Stimulated activated CD8-positive, alpha-beta memory T cell treated with anti-CD3 and anti-CD28 coated beads, Interleukin-12 subunit alpha, Interleukin-12 subunit beta, amount 100 ng/mL, for 1 hour (primary cell): ENCODE data around the gene GPS1.

Experiments used
- DNase-seq: peaks from one replicate; pipeline ENCODE4 v3.0.0-alpha.2; 2020; ENCODE audit warnings: low read depth

The GPS1 gene

DNA sequence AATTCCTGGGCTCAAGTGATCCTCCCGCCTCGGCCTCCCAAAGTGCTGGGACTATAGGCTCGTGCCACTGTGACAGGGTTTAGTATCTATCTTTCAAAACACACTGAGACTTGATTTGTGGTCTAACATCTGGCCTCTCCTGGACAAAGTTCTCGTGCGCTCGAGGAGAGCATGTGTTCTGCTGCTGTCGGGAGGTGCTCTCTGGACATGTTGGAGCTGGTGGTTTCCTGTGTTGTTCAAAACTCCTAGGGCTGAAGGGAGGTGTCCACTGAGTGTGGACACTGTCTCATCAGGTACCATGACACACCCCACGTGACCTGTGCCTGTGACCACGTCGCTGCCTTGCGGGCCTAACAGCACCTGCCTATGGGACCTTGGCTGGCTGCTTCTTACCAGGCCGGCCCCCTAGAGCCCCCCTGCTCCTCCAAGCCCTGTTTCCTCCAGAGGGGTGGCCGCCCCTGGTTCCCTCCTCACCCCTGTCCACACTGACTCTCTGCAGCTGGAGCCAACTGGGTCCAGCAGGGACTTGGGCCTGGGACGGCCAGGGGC, 5.7 kb upstream of the GPS1 start:
- no peak for DNase-seq

DNA sequence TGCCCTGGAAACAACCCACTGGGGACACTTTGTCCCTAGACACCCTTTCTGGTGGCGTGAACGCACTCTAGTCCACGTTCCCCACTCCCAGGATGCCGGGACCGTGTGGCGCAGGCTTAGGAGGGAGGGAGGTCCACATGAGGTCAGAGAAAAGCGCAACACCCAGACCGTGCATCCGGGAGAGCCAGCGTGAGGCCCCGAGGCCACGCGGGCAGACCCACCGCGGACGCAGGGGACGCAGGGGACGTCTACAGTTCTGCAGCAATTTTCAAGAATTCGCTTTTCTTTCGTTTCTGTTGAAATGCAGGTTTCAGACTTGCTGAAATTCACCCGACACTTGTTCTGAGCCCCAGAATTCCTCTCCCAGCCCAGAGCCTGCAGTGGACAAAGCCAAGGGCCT, 4.8 kb upstream of the GPS1 start:
- no peak for DNase-seq

GRCh38 chr17:82047379-82047778, 4.3 kb upstream of the GPS1 start:
- DNase-seq: no peak

- no peak for DNase-seq
Observed at GRCh38 chr17:82047914-82048570, 3.7 kb upstream of the GPS1 start.

- DNase-seq: no peak
Observed at GRCh38 chr17:82048571-82048971, 3.1 kb upstream of the GPS1 start.

DNA sequence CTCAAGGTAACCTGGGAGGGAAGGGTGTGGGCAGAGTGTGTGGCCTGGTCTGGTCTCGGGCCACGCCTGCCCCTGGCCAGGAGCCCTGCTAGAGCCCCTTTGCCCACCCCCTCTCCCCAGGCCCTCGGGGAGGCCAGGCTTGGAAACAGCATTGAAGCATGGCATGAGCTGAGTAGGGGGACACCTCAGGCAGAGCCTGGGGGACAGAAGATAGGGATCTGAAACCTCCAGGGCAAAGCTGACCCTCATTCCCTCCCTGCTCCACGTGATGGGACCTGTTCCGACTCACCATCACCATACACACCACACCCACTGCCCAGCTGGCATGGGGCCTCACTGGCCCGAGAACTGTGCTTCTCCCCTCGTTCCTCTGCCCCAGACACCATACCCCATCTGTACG, 2.6 kb upstream of the GPS1 start:
- no peak for DNase-seq

DNA sequence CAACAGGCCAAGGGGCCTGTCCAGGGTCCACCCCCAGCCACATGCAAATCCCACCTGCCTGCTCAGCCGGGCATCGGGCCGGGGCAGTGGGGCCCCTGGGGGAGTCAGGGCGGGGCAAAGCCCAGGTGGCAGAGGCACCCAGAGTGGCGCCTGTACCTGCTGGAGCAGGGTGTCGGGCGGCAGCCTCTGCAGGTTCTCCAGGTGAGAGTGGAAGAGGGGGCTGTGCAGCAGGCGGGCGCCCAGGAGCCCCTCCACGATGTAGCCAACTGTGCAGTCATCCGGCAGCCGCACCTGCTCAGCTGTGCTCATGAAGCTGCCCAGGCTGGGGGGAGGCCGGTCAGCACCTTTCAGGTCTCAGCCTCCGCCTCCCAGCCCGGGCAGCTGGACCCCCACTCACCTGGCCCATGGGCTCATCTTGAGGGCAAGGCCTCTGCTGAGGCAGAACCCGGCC, 2.2 kb upstream of the GPS1 start:
- DNase-seq: no peak

DNA sequence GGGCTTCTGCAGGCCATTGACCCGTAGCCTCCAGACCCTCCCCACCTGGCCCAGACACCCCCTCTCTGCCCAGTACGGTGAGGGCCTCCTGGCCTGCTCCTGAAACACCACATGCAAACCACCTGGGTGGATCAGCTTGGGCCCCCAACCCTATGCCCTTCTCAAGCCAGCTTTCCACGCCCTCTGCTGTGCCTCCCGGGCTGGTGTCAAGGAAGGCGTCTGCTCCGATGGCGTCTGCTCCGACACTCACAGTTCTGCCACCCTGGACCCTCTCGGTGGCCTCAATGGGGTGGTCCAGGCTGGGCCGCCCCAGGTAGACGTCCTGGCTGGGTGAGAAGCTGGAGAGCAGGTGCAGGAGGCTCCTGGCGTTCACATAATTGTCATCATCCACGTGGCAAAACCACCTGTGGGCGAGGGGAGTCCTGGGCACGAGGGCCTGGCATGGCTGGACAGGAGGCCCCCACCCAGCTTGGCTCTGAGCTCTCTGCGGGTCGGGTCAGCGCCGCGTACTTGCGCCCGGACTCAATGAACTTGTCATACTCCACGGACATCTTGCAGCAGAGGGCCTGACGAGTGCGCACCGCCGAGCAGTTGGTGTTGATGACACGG, 1.4 kb upstream of the GPS1 start:
- no peak for DNase-seq

DNA sequence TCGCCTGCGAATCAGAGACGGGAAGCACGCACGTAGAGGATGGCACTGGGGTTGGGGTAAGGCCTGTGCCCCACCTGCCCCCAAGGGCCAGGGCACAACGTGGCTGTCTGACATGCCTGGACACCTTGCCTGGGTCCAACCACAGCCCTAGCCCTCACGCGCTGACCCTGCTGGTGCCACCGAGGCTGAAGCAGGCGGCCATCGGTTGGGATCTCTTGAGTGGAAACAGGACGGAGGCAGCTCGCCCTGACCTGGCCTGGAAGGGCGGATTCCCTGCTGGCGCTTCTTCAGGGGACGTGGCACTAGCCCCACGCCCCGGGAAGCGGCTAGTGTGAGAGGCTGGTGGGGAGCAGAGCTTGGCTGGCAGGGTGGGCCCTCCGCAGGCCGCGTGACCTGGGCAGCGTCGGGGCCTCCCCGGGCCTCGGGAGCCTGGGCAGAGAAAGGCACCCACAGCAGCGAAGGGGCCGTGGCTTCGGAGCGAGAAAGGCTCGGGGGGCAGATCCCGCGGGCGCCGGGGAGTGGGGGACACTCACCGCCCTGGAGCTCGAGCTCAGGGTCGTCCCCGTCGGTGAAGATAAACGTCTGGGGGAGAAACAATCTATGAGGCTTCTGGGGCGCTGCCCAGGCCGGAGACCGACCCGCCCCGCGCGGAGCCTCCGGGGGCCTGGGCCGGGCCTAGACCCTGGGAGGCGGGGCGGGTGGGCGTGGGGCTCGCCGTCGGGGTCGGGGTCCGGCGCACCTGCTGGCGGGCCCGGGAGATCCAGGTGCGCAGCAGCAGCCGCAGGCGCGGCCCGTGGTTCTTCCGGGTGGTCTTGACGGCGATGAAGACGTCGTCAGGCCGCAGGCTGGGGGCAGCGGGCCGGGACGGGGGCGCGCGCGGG, 697 bp upstream of the GPS1 start:
- DNase-seq: no peak

DNA sequence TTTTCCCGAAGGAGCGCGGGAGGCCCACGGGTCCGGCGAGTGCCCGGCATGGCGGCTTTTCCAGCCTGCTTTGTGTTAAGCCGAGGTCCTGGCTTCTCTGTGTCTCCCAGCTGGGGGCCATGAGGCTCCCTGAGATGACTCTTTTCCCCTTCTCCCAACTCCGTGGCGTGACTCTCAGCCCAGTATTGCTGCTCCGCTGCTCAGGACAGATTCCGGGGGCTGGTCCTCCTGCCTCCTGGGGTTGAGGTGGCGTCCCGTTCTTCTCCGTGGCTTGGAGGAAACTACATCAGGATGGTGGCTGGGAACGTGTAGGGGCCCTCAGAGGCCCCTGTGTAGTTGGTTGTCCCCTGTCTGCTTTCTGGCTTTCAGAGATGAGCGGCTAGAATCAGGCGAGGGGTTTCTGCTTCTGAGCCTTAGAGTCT, 951 bp downstream of the GPS1 start:
- no peak for DNase-seq

GRCh38 chr17:82053130-82053529, 1.4 kb downstream of the GPS1 start:
- no peak for DNase-seq

- no peak for DNase-seq
Observed at GRCh38 chr17:82053556-82054263, 2.0 kb downstream of the GPS1 start.

- no peak for DNase-seq
Observed at GRCh38 chr17:82054351-82055022, 2.8 kb downstream of the GPS1 start.

GRCh38 chr17:82055023-82055964, 3.6 kb downstream of the GPS1 start:
- no peak for DNase-seq

GRCh38 chr17:82055965-82056728, 4.4 kb downstream of the GPS1 start:
- no peak for DNase-seq

DNA sequence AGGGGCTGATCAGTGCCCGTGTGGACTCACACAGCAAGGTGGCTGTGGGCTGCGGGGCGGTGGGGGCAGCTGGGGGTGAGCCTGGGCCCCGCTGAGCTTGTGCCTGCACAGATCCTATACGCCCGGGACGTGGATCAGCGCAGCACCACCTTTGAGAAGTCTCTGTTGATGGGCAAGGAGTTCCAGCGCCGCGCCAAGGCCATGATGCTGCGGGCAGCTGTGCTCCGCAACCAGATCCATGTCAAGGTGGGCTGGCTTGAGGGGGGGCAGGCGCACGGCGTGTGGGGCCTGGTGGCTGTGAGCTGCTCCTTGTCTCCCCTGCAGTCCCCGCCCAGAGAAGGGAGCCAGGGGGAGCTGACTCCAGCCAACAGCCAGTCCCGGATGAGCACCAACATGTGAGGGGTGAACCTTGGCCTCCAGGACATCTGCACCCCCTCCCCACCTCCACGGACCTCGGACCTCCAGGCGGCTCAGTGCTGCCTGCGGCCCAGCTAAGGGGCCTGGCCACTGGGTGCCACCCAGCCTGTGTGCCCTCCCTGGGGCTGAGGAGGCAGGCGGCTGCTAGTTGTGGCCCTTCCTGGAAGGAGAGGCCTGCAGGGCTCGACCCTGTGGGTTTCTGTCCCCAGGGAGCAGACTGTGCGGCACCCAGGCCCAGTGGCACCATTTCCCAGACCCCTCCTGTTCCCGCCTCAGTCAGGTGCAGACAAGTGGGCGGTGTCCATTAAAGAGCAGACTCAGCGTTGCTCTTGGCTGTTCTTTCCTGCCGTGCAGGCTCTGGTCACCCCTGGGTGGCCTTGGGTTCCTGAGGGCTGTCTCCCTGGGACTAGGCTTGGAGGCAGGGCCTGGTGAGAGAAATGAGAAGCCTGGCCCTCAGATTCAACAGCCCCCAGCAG, 5.3 kb downstream of the GPS1 start:
- no peak for DNase-seq

- DNase-seq: no peak
Observed at GRCh38 chr17:82058230-82058854, 6.6 kb downstream of the GPS1 start.

- no peak for DNase-seq
Observed at GRCh38 chr17:82058855-82059249, 7.2 kb downstream of the GPS1 start.
